Fibroblast of skin of left quadriceps (primary cell): ENCODE results near the gene ADH7.
"Not testable (repeated sequence)": the region's sequence is repeated elsewhere in the genome, so short reads cannot be mapped to it uniquely, and the experiment has no call there.

ENCODE experiments used
- DNase-seq, 2 experiments: peaks; one replicate each; pipeline ENCODE4 v3.0.0-alpha.2; 2013; ENCODE audit warnings: low read depth in 2 of 2

ADH7 gene

DNA sequence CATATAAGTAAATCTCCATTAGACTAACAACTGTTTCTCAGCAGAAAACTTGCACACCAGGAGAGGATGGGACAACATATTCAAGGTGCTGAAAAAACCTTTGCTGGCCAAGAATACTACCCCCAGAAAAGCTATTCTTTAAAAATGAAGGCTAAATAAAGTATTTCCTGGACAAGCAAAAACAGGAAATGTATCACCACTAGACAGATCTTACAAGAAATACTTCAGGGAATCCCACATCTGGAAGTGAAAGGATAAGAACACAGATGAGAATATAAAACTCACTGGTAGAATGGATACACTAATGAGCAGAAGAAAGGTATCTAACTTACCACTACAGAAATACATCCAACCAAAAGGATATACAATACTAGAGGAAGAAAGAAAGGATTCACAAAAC lies 55.6 kb downstream of the ADH7 start:
- peak in 1 of 2 experiments; percentile 6 for DNase-seq

DNA sequence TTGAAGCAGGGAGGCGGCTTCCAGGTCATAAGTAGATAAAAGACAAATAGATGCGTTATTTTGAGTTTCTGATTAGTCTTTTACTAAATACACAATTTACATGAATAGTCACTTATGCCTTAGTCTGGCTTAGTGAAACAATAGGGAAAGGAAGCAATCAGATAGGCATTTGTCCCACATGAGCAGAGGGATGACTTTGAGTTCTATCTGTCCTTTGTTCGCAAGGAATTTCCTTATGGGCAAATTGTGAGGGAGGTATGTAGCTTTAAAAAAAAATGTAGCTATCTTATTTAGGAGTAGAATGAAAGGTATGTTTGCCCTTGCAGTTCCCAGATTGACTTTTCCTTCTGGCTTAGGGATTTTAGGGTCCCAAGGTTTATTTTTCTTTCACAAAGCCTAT lies 56.3 kb downstream of the ADH7 start:
- DNase-seq = no peak

DNA sequence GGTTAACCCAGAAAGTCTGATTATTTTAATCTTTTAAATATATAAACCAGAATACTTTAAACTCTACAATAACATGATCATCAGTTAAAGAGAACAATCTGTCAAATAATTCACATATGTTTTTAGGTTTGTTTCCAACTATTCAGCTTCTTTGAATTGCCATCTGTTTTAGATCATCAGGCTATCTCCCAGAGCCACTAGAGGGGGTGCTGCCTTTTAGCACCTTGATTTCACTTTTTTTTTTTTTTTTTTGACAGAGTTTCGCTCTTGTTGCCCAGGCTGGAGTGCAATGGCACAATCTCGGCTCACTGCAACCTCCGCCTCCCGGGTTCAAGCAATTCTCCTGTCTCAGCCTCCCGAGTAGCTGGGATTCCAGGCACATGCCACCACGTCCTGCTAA lies 57.8 kb downstream of the ADH7 start:
- peak in 1 of 2 experiments; percentile 38 for DNase-seq

DNA sequence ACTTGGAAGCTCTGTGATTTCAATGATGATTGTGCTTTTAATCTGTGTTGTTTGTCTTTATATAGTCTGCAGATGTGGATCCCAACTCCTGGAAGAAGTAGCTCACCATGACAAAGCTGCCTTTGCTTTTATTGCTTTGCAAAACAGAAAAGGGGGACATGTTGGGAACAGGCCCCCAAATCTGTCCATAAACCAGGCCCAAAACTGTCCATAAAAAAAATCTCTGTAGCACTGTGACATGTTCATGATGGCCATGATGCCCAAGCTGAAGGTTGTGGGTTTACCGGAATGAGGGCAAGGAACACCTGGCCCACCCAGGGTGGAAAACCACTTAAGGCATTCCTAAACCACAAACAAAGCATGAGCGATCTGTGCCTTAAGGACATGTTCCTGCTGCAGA lies 62.7 kb downstream of the ADH7 start:
- not testable (repeated sequence) for DNase-seq

DNA sequence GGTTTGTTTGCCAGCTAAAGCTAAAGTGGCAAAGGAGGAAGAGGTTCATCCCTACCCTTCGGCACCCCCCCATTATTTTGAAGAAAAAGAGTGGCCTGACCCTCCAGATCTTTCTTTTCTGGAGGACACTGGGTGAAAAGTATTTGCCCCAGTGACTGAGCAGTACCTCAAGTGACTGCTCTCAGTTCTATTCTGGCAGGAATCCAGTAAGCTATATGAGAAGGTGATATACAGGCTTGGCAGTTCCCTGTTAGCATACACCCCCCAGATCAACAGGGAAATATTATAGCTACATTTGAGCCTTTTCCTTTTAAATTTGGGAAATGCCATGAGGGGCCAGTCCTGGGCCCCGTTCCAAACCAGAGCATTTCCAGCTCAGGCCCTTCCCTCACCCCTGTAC lies 67.3 kb downstream of the ADH7 start:
- not testable (repeated sequence) for DNase-seq

DNA sequence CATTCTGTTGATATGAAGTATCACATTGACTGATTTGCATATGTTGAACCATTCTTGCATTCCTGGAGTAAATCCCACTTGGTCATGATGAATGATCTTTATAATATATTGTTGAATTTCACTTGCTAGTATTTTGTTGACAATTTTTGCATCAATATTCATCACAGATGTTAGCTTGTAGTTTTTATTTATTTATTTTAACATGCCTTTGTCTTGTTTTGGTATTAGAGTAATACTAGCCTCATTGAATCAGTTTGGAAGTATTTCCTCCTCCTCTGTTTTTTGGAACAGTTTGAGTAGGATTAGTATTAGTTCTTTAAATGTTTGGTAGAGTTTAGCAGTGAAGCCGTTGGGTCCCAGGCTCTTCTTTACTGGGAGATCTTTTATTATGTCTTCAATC lies 68.7 kb downstream of the ADH7 start:
- DNase-seq = no peak

DNA sequence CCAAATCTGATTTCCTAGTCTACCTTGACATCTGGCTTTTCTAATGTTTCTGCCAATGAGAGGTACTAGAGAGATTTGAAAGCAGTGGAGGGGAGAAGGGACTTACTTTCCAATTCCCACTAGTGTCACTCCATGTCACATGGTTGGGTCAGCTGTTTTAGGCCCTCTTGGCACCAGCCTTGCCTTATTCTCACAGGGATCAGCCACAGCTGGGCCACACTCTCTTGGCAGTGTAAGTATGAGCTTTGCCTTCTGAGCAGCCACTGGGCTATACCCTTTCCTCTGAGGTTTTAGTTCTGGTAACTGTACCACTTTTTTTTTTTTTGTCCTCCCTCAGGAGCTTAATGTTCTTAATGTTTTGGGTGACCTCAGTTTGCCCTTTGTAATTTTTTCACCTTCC lies 72.4 kb downstream of the ADH7 start:
- no peak for DNase-seq
